ENCODE results near the gene SUN1. TPM values are rescaled to one million over a fixed set of nuclear protein-coding genes. Genes with fewer than 3 reads are reported as not detected.

The SUN1 gene
- total and polyA plus RNA-seq, 2 of the 8 experiments (the other 6 are each of a cell fraction or from before 2014, with no cell fraction given) = 108 to 158 TPM

GRCh38 chr7:873367-874002 is 41.2 kb downstream of the SUN1 start (continued):
- TF ChIP-seq CHD7 (IDR thresholded peaks at IDR 0.05; ENCODE audit: insufficient replicate concordance, low read length) (no peak), TAF1 (IDR thresholded peaks at IDR 0.05; ENCODE audit: low read depth, low read length) (peak; percentile 53; the same call in 1 of the 2 replicates), SRF (IDR thresholded peaks at IDR 0.05; ENCODE audit: low read depth, low read length) (no peak), RBBP5 (IDR thresholded peaks at IDR 0.05; ENCODE audit: borderline replicate concordance, low read depth, low read length) (no peak), SAP30 (IDR thresholded peaks at IDR 0.05; ENCODE audit: insufficient read depth, insufficient replicate concordance, low read length) (no peak), BCL11A (IDR thresholded peaks at IDR 0.05; ENCODE audit: low read depth in 2 of 2, low read length in 2 of 2) (no peak), SIN3A (conservative IDR thresholded peaks at IDR 0.05 in 1 of 2, IDR thresholded peaks at IDR 0.05 in 1 of 2; ENCODE audit: low read depth in 1 of 2, low read length in 2 of 2) (peak; percentile 72 to 93; a peak in 3 of 4 replicates), RXRA (IDR thresholded peaks at IDR 0.05; ENCODE audit: insufficient read depth, low read depth, low read length) (no peak), BACH1 (IDR thresholded peaks at IDR 0.05; ENCODE audit: low read length) (no peak)
